Measurements from ENCODE around the gene ROBO4. TPM values are rescaled to one million over a fixed set of nuclear protein-coding genes. Genes with fewer than 3 reads are reported as not detected.

ROBO4 gene
- total and polyA plus RNA-seq, 10 donors = 6.7 to 246 (median 144) TPM

- peaks cover 9 to 100% (median 73%) of the 10 kb centered on the region in 7 donors for H3K27me3 ChIP-seq (replicated peaks in 1 of 7)
- H3K27ac ChIP-seq = no peak overlapping the region
- no peaks in the 10 kb centered on the region for H3K36me3 ChIP-seq
- TF ChIP-seq POLR2A (IDR thresholded peaks at IDR 0.05) (no peak), POLR2AphosphoS5 (IDR thresholded peaks at IDR 0.05) (no peak)
- TF ChIP-seq, protein P1, sequence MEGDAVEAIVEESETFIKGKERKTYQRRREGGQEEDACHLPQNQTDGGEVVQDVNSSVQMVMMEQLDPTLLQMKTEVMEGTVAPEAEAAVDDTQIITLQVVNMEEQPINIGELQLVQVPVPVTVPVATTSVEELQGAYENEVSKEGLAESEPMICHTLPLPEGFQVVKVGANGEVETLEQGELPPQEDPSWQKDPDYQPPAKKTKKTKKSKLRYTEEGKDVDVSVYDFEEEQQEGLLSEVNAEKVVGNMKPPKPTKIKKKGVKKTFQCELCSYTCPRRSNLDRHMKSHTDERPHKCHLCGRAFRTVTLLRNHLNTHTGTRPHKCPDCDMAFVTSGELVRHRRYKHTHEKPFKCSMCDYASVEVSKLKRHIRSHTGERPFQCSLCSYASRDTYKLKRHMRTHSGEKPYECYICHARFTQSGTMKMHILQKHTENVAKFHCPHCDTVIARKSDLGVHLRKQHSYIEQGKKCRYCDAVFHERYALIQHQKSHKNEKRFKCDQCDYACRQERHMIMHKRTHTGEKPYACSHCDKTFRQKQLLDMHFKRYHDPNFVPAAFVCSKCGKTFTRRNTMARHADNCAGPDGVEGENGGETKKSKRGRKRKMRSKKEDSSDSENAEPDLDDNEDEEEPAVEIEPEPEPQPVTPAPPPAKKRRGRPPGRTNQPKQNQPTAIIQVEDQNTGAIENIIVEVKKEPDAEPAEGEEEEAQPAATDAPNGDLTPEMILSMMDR (IDR thresholded peaks at IDR 0.05 in 8 of 11, conservative IDR thresholded peaks at IDR 0.05 in 3 of 11) = no peak
- intact Hi-C loops (cut with DNase I; ENCODE audit: low total_unique reads) = no loop called here
- no peak for DNase-seq
- H3K4me3 ChIP-seq = peak overlapping the region in 1 of 8 donors; percentile 52
- H3K4me1 ChIP-seq = peaks cover 17 to 67% (median 46%) of the 10 kb centered on the region in 6 donors
- WGBS, 5 donors = 5 to 10% (median 8%) methylated on average over 9 of the region's 9 CpGs
- no peaks in the 10 kb centered on the region for H3K9me3 ChIP-seq
Observed at GRCh38 chr11:124864892-124865180, 32.8 kb downstream of the ROBO4 start.

DNA sequence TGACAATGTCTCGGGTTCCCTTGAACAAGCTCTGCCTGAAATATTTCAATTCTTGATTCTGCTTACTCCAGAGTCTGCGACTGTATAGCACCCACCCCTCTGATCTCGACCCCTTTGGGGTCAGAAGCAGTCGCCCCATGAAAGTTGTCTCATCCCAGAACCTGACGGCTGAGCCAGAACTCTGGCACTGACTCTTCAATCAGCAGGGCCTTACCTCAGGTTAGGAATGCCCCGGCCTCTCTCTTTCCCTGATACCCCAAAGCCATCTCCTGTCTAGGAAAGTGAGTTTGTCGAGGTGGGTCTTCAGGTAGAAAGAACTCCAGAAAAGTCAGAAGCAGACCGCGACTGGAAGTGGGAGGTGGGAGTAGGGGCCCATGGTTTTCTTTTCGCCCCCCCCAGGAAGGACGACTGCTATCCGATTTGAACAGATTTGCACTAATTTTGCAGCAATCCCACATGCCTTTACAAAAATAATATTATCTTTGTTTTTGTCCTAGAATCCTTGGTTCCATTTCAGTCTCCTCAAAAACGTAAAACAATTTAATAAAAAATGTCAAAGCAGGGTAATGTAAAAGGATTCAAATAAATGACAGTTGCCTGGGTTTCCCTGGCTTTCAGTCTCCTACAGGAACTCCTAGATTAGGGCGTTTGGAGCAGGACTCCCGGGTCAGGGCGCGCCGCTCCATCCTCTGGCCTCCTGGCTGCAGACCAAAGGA lies 33.3 kb downstream of the ROBO4 start:
- Histone ChIP-seq H3K27me3 (replicated peaks in 1 of 7) (peaks cover 9 to 100% (median 68%) of the 10 kb centered on the region in 7 donors), H3K27ac (no peak overlapping the region), H3K4me3 (no peak overlapping the region), H3K36me3 (no peaks in the 10 kb centered on the region), H3K4me1 (peaks cover 17 to 65% (median 46%) of the 10 kb centered on the region in 6 donors), H3K9me3 (no peaks in the 10 kb centered on the region)
- 12 to 17% (median 15%) methylated on average over 18 of the region's 18 CpGs for WGBS, 5 donors
- TF ChIP-seq POLR2A (IDR thresholded peaks at IDR 0.05) (no peak), POLR2AphosphoS5 (IDR thresholded peaks at IDR 0.05) (no peak)
- TF ChIP-seq, protein P1 (IDR thresholded peaks at IDR 0.05 in 8 of 11, conservative IDR thresholded peaks at IDR 0.05 in 3 of 11) = no peak
- intact Hi-C loops (cut with DNase I; ENCODE audit: low total_unique reads) = no loop called here
- no peak for DNase-seq

- Histone ChIP-seq H3K9me3 (no peaks in the 10 kb centered on the region), H3K27me3 (replicated peaks in 1 of 7) (peaks cover 9 to 100% (median 62%) of the 10 kb centered on the region in 7 donors), H3K4me1 (peaks cover 17 to 60% (median 41%) of the 10 kb centered on the region in 6 donors), H3K27ac (no peak overlapping the region), H3K36me3 (no peaks in the 10 kb centered on the region), H3K4me3 (peak overlapping the region in 1 of 8 donors; percentile 49)
- no peak for DNase-seq
- WGBS, 5 donors = 3 to 10% (median 5%) methylated on average over 6 to 9 of the region's 9 CpGs
- TF ChIP-seq, protein P1 (IDR thresholded peaks at IDR 0.05 in 8 of 11, conservative IDR thresholded peaks at IDR 0.05 in 3 of 11) = no peak
- TF ChIP-seq POLR2A (IDR thresholded peaks at IDR 0.05) (no peak), POLR2AphosphoS5 (IDR thresholded peaks at IDR 0.05) (no peak)
- intact Hi-C loops (cut with DNase I; ENCODE audit: low total_unique reads) = no loop called here
Observed at GRCh38 chr11:124863826-124864165, 33.9 kb downstream of the ROBO4 start.

- Histone ChIP-seq H3K36me3 (no peaks in the 10 kb centered on the region), H3K9me3 (no peaks in the 10 kb centered on the region), H3K27ac (no peak overlapping the region), H3K4me3 (peak overlapping the region in 4 of 8 donors; percentile 0 to 49 (median 17)), H3K27me3 (replicated peaks in 1 of 7) (peaks cover 9 to 100% (median 57%) of the 10 kb centered on the region in 7 donors), H3K4me1 (peaks cover 16 to 55% (median 37%) of the 10 kb centered on the region in 6 donors)
- 4 to 8% (median 6%) methylated on average over 30 to 31 of the region's 31 CpGs for WGBS, 5 donors
- intact Hi-C loops (cut with DNase I; ENCODE audit: low total_unique reads) = no loop called here
- TF ChIP-seq POLR2A (IDR thresholded peaks at IDR 0.05) = no peak
- no peak for TF ChIP-seq POLR2AphosphoS5 (IDR thresholded peaks at IDR 0.05)
- TF ChIP-seq, protein P1 (IDR thresholded peaks at IDR 0.05 in 8 of 11, conservative IDR thresholded peaks at IDR 0.05 in 3 of 11) = no peak
- no peak for DNase-seq
Observed at GRCh38 chr11:124863137-124863825, 34.4 kb downstream of the ROBO4 start.

Data from spleen (tissue), 11 donors.